H1 (cell line): ENCODE results near the gene HEPHL1. TPM values are rescaled to one million over a fixed set of nuclear protein-coding genes. Genes with fewer than 3 reads are reported as not detected.

Experiments used
- CTCF ChIA-PET: fragments of 300-600 bp; sonication (Branson Sonifier 250); formaldehyde crosslinking; loops from one replicate; lab custom pipeline; 2021; ENCODE audit not compliant: partially characterized antibody; lab: Charles Lee
- POLR2A ChIA-PET: fragments of 300-600 bp; sonication (Branson Sonifier 250); formaldehyde crosslinking; loops from one replicate; lab custom pipeline; 2021; ENCODE audit warnings: inconsistent platforms; ENCODE audit not compliant: partially characterized antibody; lab: Charles Lee
- DNase-seq, 2 experiments: peaks; one replicate each; pipeline versions ENCODE4 v3.0.0 to v3.0.0-alpha.2; 2010 to 2022; ENCODE audit warnings: low spot score in 2 of 2, low read depth in 1 of 2, mixed read lengths in 1 of 2
- FAIRE-seq: peaks from 2 replicates; lab custom pipeline; 2011; peaks lifted over from hg19 to GRCh38; lab: Jason Lieb, UNC
- H2AFZ ChIP-seq: 2 replicates; pipeline ENCODE4 v1.8.1; 2012; ENCODE audit warnings: low read length, inconsistent platforms
- H2AK5ac ChIP-seq: 2 replicates; pipeline ENCODE4 v1.6.1; 2013; ENCODE audit warnings: low read depth, low read length
- H2BK120ac ChIP-seq: replicated peaks from 2 replicates; pipeline ENCODE3; 2013; ENCODE audit warnings: low read depth, low read length, inconsistent platforms
- H2BK12ac ChIP-seq: 2 replicates; pipeline ENCODE4 v1.6.1; 2013; ENCODE audit warnings: low read depth, low read length
- H2BK15ac ChIP-seq: 2 replicates; pipeline ENCODE4 v1.6.1; 2013; ENCODE audit warnings: low read length
- H2BK20ac ChIP-seq: 2 replicates; pipeline ENCODE4 v1.6.1; 2013; ENCODE audit warnings: low read length
- H2BK5ac ChIP-seq: 2 replicates; pipeline ENCODE4 v1.6.1; 2013; ENCODE audit warnings: low read depth, low read length
- H3K14ac ChIP-seq: 2 replicates; pipeline ENCODE4 v1.6.1; 2013; ENCODE audit warnings: inconsistent platforms; ENCODE audit not compliant: insufficient read length
- H3K18ac ChIP-seq: 2 replicates; pipeline ENCODE4 v1.6.1; 2013; ENCODE audit warnings: low read length; ENCODE audit errors: extremely low read depth
- H3K23ac ChIP-seq: 2 replicates; pipeline ENCODE4 v1.6.1; 2013; ENCODE audit warnings: inconsistent platforms; ENCODE audit not compliant: insufficient read length
- H3K23me2 ChIP-seq: 2 replicates; pipeline ENCODE4 v1.6.1; 2013; ENCODE audit warnings: low read depth, low read length
- H3K27ac ChIP-seq: 2 replicates; pipeline ENCODE4 v1.6.1; 2011; ENCODE audit warnings: low read depth, low read length, inconsistent platforms
- H3K27me3 ChIP-seq, 4 experiments: replicated peaks in 1 of 4; 1 replicate in 1 of 4; 2 replicates in 3 of 4; pipeline versions ENCODE4 v1.6.1 to v1.8.1; 2011 to 2013; ENCODE audit warnings: low read length in 3 of 4, mild to moderate bottlenecking in 3 of 4, inconsistent platforms in 2 of 4, mixed read lengths in 2 of 4, moderate library complexity in 1 of 4; ENCODE audit not compliant: control insufficient read depth in 3 of 4, insufficient read depth in 3 of 4; ENCODE audit errors: extremely low read depth in 1 of 4
- H3K36me3 ChIP-seq, 4 experiments: 2 replicates each; pipeline versions ENCODE4 v1.6.1 to v1.8.1; 2011 to 2013; ENCODE audit warnings: mild to moderate bottlenecking in 4 of 4, low read length in 3 of 4, moderate library complexity in 2 of 4, control low read depth in 1 of 4, inconsistent platforms in 1 of 4; ENCODE audit not compliant: insufficient read depth in 4 of 4, control insufficient read depth in 2 of 4
- H3K4ac ChIP-seq: replicated peaks from 2 replicates; pipeline ENCODE3; 2013; ENCODE audit warnings: low read length, low read depth, mixed read lengths, inconsistent platforms; ENCODE audit not compliant: insufficient read length
- H3K4me1 ChIP-seq, 4 experiments: replicated peaks in 1 of 4; 1 replicate in 1 of 4; 2 replicates in 3 of 4; pipeline versions ENCODE4 v1.6.1 to v1.8.1; 2011 to 2013; ENCODE audit warnings: low read length in 3 of 4, inconsistent platforms in 2 of 4, mixed read lengths in 1 of 4; ENCODE audit not compliant: insufficient read depth in 4 of 4, control insufficient read depth in 3 of 4
- H3K4me2 ChIP-seq, 2 experiments: 2 replicates each; pipeline versions ENCODE4 v1.6.1 to v1.8.1; 2011 to 2013; ENCODE audit warnings: low read depth in 2 of 2, low read length in 2 of 2, control low read depth in 1 of 2, inconsistent platforms in 1 of 2, mild to moderate bottlenecking in 1 of 2; ENCODE audit not compliant: insufficient read depth in 1 of 2
- H3K4me3 ChIP-seq, 4 experiments: fragments of 200-600, 300-600 bp in 1 of 4; sonication (generic), shearing (Covaris generic), sonication (Bioruptor Twin) in 1 of 4; 2 replicates each; pipeline versions ENCODE4 v1.5.1 to v1.8.1; 2011 to 2016; ENCODE audit warnings: low read length in 4 of 4, low read depth in 3 of 4, control low read depth in 2 of 4, inconsistent platforms in 2 of 4, mild to moderate bottlenecking in 2 of 4, mixed read lengths in 1 of 4, moderate library complexity in 1 of 4; ENCODE audit not compliant: insufficient read depth in 2 of 4; ENCODE audit errors: extremely low read depth in 1 of 4
- H3K56ac ChIP-seq: replicated peaks from 2 replicates; pipeline ENCODE3; 2013; ENCODE audit warnings: low read depth, mild to moderate bottlenecking, mixed read lengths, low read length, inconsistent platforms; ENCODE audit not compliant: insufficient read length
- H3K79me1 ChIP-seq: 2 replicates; pipeline ENCODE4 v1.6.1; 2013; ENCODE audit warnings: low read depth, low read length, control low read depth
- H3K79me2 ChIP-seq, 2 experiments: 2 replicates each; pipeline versions ENCODE4 v1.6.1 to v1.8.1; 2012 to 2013; ENCODE audit warnings: low read length in 2 of 2, mild to moderate bottlenecking in 2 of 2, inconsistent platforms in 1 of 2; ENCODE audit not compliant: insufficient read depth in 2 of 2, control insufficient read depth in 1 of 2
- H3K9ac ChIP-seq, 4 experiments: replicated peaks in 1 of 4; 1 replicate in 1 of 4; 2 replicates in 3 of 4; pipeline versions ENCODE4 v1.6.1 to v1.8.1; 2011 to 2013; ENCODE audit warnings: low read depth in 3 of 4, low read length in 3 of 4, control low read depth in 2 of 4, mild to moderate bottlenecking in 2 of 4, moderate library complexity in 2 of 4, inconsistent platforms in 1 of 4; ENCODE audit errors: extremely low read depth in 1 of 4
- H3K9me3 ChIP-seq, 2 experiments: 2 replicates each; pipeline versions ENCODE4 v1.6.1 to v1.8.1; 2012 to 2013; ENCODE audit warnings: mild to moderate bottlenecking in 2 of 2, moderate library complexity in 2 of 2, control low read depth in 1 of 2, inconsistent platforms in 1 of 2, low read depth in 1 of 2, low read length in 1 of 2, mixed read lengths in 1 of 2; ENCODE audit not compliant: insufficient read depth in 2 of 2
- H4K20me1 ChIP-seq, 2 experiments: replicated peaks in 1 of 2; 2 replicates each; pipeline versions ENCODE3 to v1.8.1; 2011 to 2013; ENCODE audit warnings: inconsistent platforms in 2 of 2, low read length in 2 of 2, mild to moderate bottlenecking in 1 of 2; ENCODE audit not compliant: insufficient read depth in 2 of 2, control insufficient read depth in 1 of 2
- H4K5ac ChIP-seq: 2 replicates; pipeline ENCODE4 v1.6.1; 2013; ENCODE audit warnings: low read length, low read depth, mixed read lengths, inconsistent platforms; ENCODE audit not compliant: insufficient read length
- H4K8ac ChIP-seq: 2 replicates; pipeline ENCODE4 v1.8.0; 2013; ENCODE audit warnings: mild to moderate bottlenecking, moderate library complexity, low read length, inconsistent platforms; ENCODE audit not compliant: insufficient read depth; ENCODE audit errors: extremely low read depth
- H4K91ac ChIP-seq: replicated peaks from 2 replicates; pipeline ENCODE3; 2013; ENCODE audit warnings: low read length, mixed read lengths, inconsistent platforms; ENCODE audit not compliant: insufficient read length
- GABPA ChIP-seq: IDR thresholded peaks from 2 replicates; pipeline ENCODE4 v1.6.1; 2011; ENCODE audit warnings: mild to moderate bottlenecking, low read length, moderate library complexity, borderline replicate concordance; ENCODE audit not compliant: insufficient read depth
- KDM1A ChIP-seq: fragments of 200-600, 300-600 bp; sonication (generic); IDR thresholded peaks from 2 replicates; pipeline ENCODE4 v1.7.1; 2016; ENCODE audit warnings: mild to moderate bottlenecking, low read length, borderline replicate concordance
- YY1 ChIP-seq: IDR thresholded peaks from 2 replicates; pipeline ENCODE4 v1.6.1; 2011; ENCODE audit warnings: low read depth, mild to moderate bottlenecking, low read length
- WGBS, 2 experiments: shearing (Covaris generic) in 1 of 2; methylation state at CpG; one replicate each; pipeline versions ENCODE4 v1.1.6 to v1.1.7; 2013 to 2015; ENCODE audit warnings: low lambda C conversion rate in 2 of 2, mixed read lengths in 2 of 2, inconsistent platforms in 1 of 2, low coverage in 1 of 2, missing lambda C conversion rate in 1 of 2; ENCODE audit not compliant: insufficient replicate concordance in 2 of 2, insufficient coverage in 1 of 2, insufficient read length in 1 of 2; ENCODE audit errors: extremely low coverage in 1 of 2, missing lambda C conversion rate in 1 of 2; 5-methylcytosine and 5-hydroxymethylcytosine counted together
- polyA plus RNA-seq, 7 experiments: library from polyadenylated mRNA; depleted of rRNA in 3 of 7; stranded (reverse) in 5 of 7; unstranded in 2 of 7; fragments of >200 nt in 5 of 7; fragments of 200-250 nt in 2 of 7; gene quantifications; 1 replicate in 5 of 7; 2 replicates in 1 of 7; 4 replicates in 1 of 7; pipeline versions ENCODE4 v1.2.1 to v1.2.3, GENCODE V29; 2011 to 2013; ENCODE audit warnings: missing spikeins in 2 of 7, mixed read lengths in 2 of 7
- total RNA-seq: library from RNA; stranded (reverse); fragmentation: NEBNext Ultra II Directional; extraction: Animal tissue kit (Norgen Biotek cat#: 25700); gene quantifications from 2 replicates; pipeline ENCODE4 v1.2.1, GENCODE V29; 2021

HEPHL1 gene
- total and polyA plus RNA-seq, 2 of the 8 experiments (the other 6 are each of a cell fraction or from before 2014, with no cell fraction given), result 0.09 to 0.11 TPM

GRCh38 chr11:94032725-94033124, 11.6 kb downstream of the HEPHL1 start:
- no peak for TF ChIP-seq YY1
- no peak for TF ChIP-seq KDM1A
- TF ChIP-seq GABPA, result no peak
- Histone ChIP-seq H3K9me3 (peaks cover 4 to 10% of the 10 kb centered on the region in 2 experiments; a peak in 2 of 4 replicates), H3K23ac (no peak overlapping the region), H3K79me1 (no peaks in the 10 kb centered on the region), H3K27ac (no peak overlapping the region), H3K36me3 (no peaks in the 10 kb centered on the region), H3K4me1 (no peaks in the 10 kb centered on the region), H3K56ac (no peak overlapping the region), H4K8ac (no peak overlapping the region), H2BK15ac (no peak overlapping the region), H2BK5ac (no peak overlapping the region), H3K23me2 (no peaks in the 10 kb centered on the region; the same call in 1 of the 2 replicates), H2BK12ac (no peak overlapping the region), H3K18ac (no peak overlapping the region), H3K4me3 (no peak overlapping the region), H2BK120ac (no peak overlapping the region), H3K79me2 (no peaks in the 10 kb centered on the region), H2BK20ac (no peak overlapping the region), H2AK5ac (no peak overlapping the region), H3K27me3 (no peaks in the 10 kb centered on the region; a peak in 1 of 7 replicates), H3K14ac (no peak overlapping the region), H4K5ac (no peak overlapping the region), H4K20me1 (no peaks in the 10 kb centered on the region), H2AFZ (no peak overlapping the region), H3K9ac (no peak overlapping the region), H3K4ac (no peak overlapping the region), H4K91ac (no peak overlapping the region), H3K4me2 (no peak overlapping the region)
- POLR2A ChIA-PET, result no interaction called here
- 90% methylated on average over 8 of the region's 8 CpGs; no CpG with 5 or more reads in 1 of the 2 experiments for WGBS, 2 experiments
- FAIRE-seq (no peak), DNase-seq (no peak)
- CTCF ChIA-PET, result interaction anchor here (1.2 kb wide), 1 partner anchor 24 kb away, joined by 3 read pairs; no protein-coding TSS in a partner anchor
